SK-N-SH treated with all-trans-retinoic acid at 6 μM for 48 hours (cell line): ENCODE data around the gene KCNIP1.

ENCODE experiments used
- ATAC-seq: fragments of 200-7000 bp; cut with Tn5 transposase; 3 replicates; pipeline ENCODE4 v1.9.1; 2020; ENCODE audit warnings: mild to moderate bottlenecking, moderate library complexity
- ARNTL ChIP-seq: fragments of 450-650 bp; formaldehyde crosslinking; IDR thresholded peaks from 2 replicates; pipeline ENCODE4 v1.5.0; 2020; ENCODE audit warnings: low read depth, mild to moderate bottlenecking, moderate library complexity, borderline replicate concordance
- BACH2 ChIP-seq: fragments of 250-450 bp; sonication (Bioruptor Pico); IDR thresholded peaks from 2 replicates; pipeline ENCODE4 v1.9.0; 2021; ENCODE audit warnings: mild to moderate bottlenecking, borderline replicate concordance
- ESRRG ChIP-seq: fragments of 250-450 bp; sonication (Bioruptor Pico); IDR thresholded peaks from 2 replicates; pipeline ENCODE4 v1.6.1; 2021; ENCODE audit warnings: mild to moderate bottlenecking
- GLIS3 ChIP-seq: fragments of 250-450 bp; sonication (Bioruptor Pico); IDR thresholded peaks from 2 replicates; pipeline ENCODE4 v1.5.0; 2020; ENCODE audit warnings: mild to moderate bottlenecking, moderate library complexity
- ISL1 ChIP-seq: fragments of 250-450 bp; sonication (Bioruptor Pico); IDR thresholded peaks from 2 replicates; pipeline ENCODE4 v2.1.2; 2022; ENCODE audit warnings: mild to moderate bottlenecking, moderate library complexity
- OSR1 ChIP-seq: fragments of 250-450 bp; sonication (Bioruptor Pico); IDR thresholded peaks from 2 replicates; pipeline ENCODE4 v1.8.0; 2022; ENCODE audit warnings: moderate library complexity, mild to moderate bottlenecking, inconsistent platforms
- POU6F1 ChIP-seq: fragments of 250-450 bp; sonication (Bioruptor Pico); IDR thresholded peaks from 2 replicates; pipeline ENCODE4 v1.8.0; 2021; ENCODE audit warnings: low read depth, mild to moderate bottlenecking, moderate library complexity, borderline replicate concordance
- PPARA ChIP-seq: fragments of 250-450 bp; sonication (Bioruptor Pico); IDR thresholded peaks from 2 replicates; pipeline ENCODE4 v1.5.0; 2020; ENCODE audit warnings: mild to moderate bottlenecking, borderline replicate concordance
- RARB ChIP-seq: fragments of 250-450 bp; sonication (Bioruptor Pico); IDR thresholded peaks from 2 replicates; pipeline ENCODE4 v1.8.0; 2021; ENCODE audit warnings: mild to moderate bottlenecking, moderate library complexity
- SNAI2 ChIP-seq: fragments of 250-450 bp; sonication (Bioruptor Pico); IDR thresholded peaks from 2 replicates; pipeline ENCODE4 v1.5.0; 2020; ENCODE audit warnings: mild to moderate bottlenecking, moderate library complexity
- TCF4 ChIP-seq: fragments of 250-450 bp; sonication (Bioruptor Pico); IDR thresholded peaks from 2 replicates; pipeline ENCODE4 v1.8.0; 2021; ENCODE audit warnings: mild to moderate bottlenecking, moderate library complexity, borderline replicate concordance
- TOX ChIP-seq: fragments of 250-450 bp; sonication (Bioruptor Pico); IDR thresholded peaks from 2 replicates; pipeline ENCODE4 v1.8.0; 2021; ENCODE audit warnings: mild to moderate bottlenecking, moderate library complexity, borderline replicate concordance
- TSHZ2 ChIP-seq: fragments of 250-450 bp; sonication (Bioruptor Pico); IDR thresholded peaks from 2 replicates; pipeline ENCODE4 v1.5.0; 2020; ENCODE audit warnings: mild to moderate bottlenecking, moderate library complexity
- ZC3H10 ChIP-seq: fragments of 250-450 bp; sonication (Bioruptor Pico); IDR thresholded peaks from 2 replicates; pipeline ENCODE4 v1.5.1; 2021; ENCODE audit warnings: mild to moderate bottlenecking, moderate library complexity
- ZFP3 ChIP-seq: fragments of 250-450 bp; sonication (Bioruptor Pico); IDR thresholded peaks from 2 replicates; pipeline ENCODE4 v1.5.0; 2020; ENCODE audit warnings: mild to moderate bottlenecking, moderate library complexity
- ZFP30 ChIP-seq: fragments of 450-650 bp; formaldehyde crosslinking; IDR thresholded peaks from 2 replicates; pipeline ENCODE4 v1.5.0; 2022; ENCODE audit warnings: mild to moderate bottlenecking, moderate library complexity
- ZNF565 ChIP-seq: fragments of 450-650 bp; formaldehyde crosslinking; conservative IDR thresholded peaks from 2 replicates; pipeline ENCODE4 v1.5.0; 2020; ENCODE audit warnings: low read depth, mild to moderate bottlenecking, moderate library complexity
- ZNF70 ChIP-seq: fragments of 450-650 bp; formaldehyde crosslinking; IDR thresholded peaks from 2 replicates; pipeline ENCODE4 v1.5.0; 2020; ENCODE audit warnings: mild to moderate bottlenecking, moderate library complexity
- ZNF8 ChIP-seq: fragments of 450-650 bp; formaldehyde crosslinking; IDR thresholded peaks from 2 replicates; pipeline ENCODE4 v1.5.0; 2020; ENCODE audit warnings: mild to moderate bottlenecking, moderate library complexity
- TF ChIP-seq, protein P1 (sequence below): fragments of 250-450 bp; sonication (Bioruptor Pico); IDR thresholded peaks from 2 replicates; pipeline ENCODE4 v1.8.0; 2020; ENCODE audit warnings: mild to moderate bottlenecking, moderate library complexity, borderline replicate concordance
- TF ChIP-seq, protein P2 (sequence below): fragments of 250-450 bp; sonication (Bioruptor Pico); IDR thresholded peaks from 2 replicates; pipeline ENCODE4 v1.5.1; 2021; ENCODE audit warnings: mild to moderate bottlenecking, moderate library complexity

The KCNIP1 gene

DNA sequence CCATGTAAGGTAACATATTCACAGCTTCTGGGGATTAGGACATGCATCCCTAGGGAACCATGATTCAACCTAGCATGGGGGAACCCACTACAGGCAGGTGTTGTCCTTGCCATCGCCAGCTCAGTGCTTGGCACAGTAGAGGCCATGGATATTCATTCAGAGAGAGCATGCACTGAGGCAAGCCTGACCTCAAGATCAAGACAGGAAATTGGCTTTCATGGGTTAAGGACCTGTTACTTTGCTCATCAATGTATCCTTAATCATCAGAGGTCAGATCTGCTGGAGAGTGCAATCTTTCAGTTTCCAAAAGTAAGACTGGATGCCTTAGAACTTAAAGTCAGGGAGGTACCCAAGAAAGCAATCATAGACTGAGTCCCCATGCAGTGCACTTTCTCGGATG is 84.0 kb downstream of the KCNIP1 start:
- no peak for ATAC-seq
- TF ChIP-seq, protein P1, sequence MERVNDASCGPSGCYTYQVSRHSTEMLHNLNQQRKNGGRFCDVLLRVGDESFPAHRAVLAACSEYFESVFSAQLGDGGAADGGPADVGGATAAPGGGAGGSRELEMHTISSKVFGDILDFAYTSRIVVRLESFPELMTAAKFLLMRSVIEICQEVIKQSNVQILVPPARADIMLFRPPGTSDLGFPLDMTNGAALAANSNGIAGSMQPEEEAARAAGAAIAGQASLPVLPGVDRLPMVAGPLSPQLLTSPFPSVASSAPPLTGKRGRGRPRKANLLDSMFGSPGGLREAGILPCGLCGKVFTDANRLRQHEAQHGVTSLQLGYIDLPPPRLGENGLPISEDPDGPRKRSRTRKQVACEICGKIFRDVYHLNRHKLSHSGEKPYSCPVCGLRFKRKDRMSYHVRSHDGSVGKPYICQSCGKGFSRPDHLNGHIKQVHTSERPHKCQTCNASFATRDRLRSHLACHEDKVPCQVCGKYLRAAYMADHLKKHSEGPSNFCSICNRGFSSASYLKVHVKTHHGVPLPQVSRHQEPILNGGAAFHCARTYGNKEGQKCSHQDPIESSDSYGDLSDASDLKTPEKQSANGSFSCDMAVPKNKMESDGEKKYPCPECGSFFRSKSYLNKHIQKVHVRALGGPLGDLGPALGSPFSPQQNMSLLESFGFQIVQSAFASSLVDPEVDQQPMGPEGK (CRISPR knock-in tag), result no peak

GRCh38 chr5:170589643-170590042 is 85.8 kb downstream of the KCNIP1 start:
- no peak for TF ChIP-seq TCF4
- TF ChIP-seq GLIS3 (CRISPR knock-in tag), result no peak
- no peak for TF ChIP-seq PPARA (CRISPR knock-in tag)
- TF ChIP-seq RARB (CRISPR knock-in tag), result no peak
- no peak for TF ChIP-seq ZNF565 (CRISPR knock-in tag)
- no peak for TF ChIP-seq ZNF8 (CRISPR knock-in tag)
- TF ChIP-seq SNAI2 (CRISPR knock-in tag), result no peak
- TF ChIP-seq OSR1 (CRISPR knock-in tag), result no peak
- no peak for TF ChIP-seq ARNTL (CRISPR knock-in tag)
- no peak for TF ChIP-seq ZC3H10 (CRISPR knock-in tag)
- no peak for TF ChIP-seq ESRRG (CRISPR knock-in tag)
- TF ChIP-seq ISL1 (CRISPR knock-in tag), result no peak
- no peak for TF ChIP-seq ZFP3 (CRISPR knock-in tag)
- TF ChIP-seq ZNF70 (CRISPR knock-in tag), result no peak
- TF ChIP-seq POU6F1 (CRISPR knock-in tag), result no peak
- no peak for TF ChIP-seq BACH2 (CRISPR knock-in tag)
- no peak for TF ChIP-seq ZFP30
- TF ChIP-seq, protein P2, sequence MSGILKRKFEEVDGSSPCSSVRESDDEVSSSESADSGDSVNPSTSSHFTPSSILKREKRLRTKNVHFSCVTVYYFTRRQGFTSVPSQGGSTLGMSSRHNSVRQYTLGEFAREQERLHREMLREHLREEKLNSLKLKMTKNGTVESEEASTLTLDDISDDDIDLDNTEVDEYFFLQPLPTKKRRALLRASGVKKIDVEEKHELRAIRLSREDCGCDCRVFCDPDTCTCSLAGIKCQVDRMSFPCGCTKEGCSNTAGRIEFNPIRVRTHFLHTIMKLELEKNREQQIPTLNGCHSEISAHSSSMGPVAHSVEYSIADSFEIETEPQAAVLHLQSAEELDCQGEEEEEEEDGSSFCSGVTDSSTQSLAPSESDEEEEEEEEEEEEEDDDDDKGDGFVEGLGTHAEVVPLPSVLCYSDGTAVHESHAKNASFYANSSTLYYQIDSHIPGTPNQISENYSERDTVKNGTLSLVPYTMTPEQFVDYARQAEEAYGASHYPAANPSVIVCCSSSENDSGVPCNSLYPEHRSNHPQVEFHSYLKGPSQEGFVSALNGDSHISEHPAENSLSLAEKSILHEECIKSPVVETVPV (CRISPR knock-in tag), result no peak
- TF ChIP-seq, all 23 proteins: peak for 0

GRCh38 chr5:170590566-170590965 is 86.7 kb downstream of the KCNIP1 start:
- no peak for TF ChIP-seq ZNF70 (CRISPR knock-in tag)
- no peak for ATAC-seq

More at GRCh38 chr5:170589643-170590042, 85.8 kb downstream of the KCNIP1 start:
- no peak for ATAC-seq

DNA sequence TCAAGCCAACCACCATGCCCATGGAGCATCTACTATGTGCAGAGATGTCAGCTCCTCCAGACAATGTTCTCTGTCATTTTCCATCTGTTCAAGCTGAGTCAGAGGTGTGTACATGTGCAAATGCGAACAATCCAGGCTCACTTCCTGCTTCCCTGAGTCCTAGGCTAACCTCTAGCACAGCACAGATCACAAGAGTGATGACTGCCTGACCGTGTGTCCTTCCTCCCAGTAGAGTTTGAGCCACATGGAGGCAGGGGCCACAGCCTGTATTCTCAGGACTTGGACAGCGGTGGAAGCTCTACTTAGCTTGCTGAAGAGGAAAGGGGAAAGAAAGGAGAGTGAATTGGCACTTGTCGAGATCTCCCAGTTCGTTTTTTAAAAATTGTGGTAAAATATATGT is 87.2 kb downstream of the KCNIP1 start:
- ATAC-seq, result no peak
- TF ChIP-seq TOX (CRISPR knock-in tag) (no peak), ZNF8 (CRISPR knock-in tag) (no peak), ARNTL (CRISPR knock-in tag) (no peak), OSR1 (CRISPR knock-in tag) (no peak), ZNF565 (CRISPR knock-in tag) (no peak), ESRRG (CRISPR knock-in tag) (no peak)

DNA sequence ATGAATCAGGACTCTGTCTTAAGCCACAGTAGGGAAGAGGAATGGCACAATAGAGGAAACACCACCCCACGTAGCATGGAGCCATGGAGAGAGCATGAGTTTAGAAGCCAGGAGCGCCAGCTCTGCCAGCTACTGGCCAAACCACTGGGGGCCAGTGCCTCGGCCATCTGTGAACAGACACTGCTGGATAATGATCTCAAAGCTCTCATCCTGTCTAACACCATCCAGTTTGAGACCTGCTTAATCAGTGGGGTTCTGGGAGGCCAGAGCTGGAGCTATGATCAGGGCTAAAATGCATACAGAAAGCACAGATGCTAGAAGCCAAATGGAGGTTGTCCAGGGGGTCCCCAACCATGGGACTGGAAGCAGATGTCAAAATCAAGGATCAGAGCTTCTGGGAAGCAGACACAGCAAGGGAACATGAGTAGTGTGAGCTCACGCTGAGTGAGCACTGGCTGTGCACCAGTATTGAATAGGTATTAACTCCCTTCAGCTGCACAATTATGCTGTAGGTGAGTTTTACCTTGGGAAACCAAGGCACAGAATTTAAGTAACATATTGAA is 92.7 kb downstream of the KCNIP1 start:
- TF ChIP-seq ZFP3 (CRISPR knock-in tag) (no peak), ESRRG (CRISPR knock-in tag) (no peak), TOX (CRISPR knock-in tag) (no peak)
- peak; percentile 4; the same call in 2 of the 3 replicates for ATAC-seq

GRCh38 chr5:170597109-170597751 is 93.4 kb downstream of the KCNIP1 start:
- peak; percentile 88 for ATAC-seq
- TF ChIP-seq POU6F1 (CRISPR knock-in tag), result no peak
- peak; percentile 76 for TF ChIP-seq ISL1 (CRISPR knock-in tag)
- no peak for TF ChIP-seq OSR1 (CRISPR knock-in tag)
- TF ChIP-seq ZNF565 (CRISPR knock-in tag), result no peak
- TF ChIP-seq, protein P2 (CRISPR knock-in tag), result no peak
- peak; percentile 85 for TF ChIP-seq TSHZ2
